Activated T-cell treated with anti-CD3 and anti-CD28 coated beads, Interleukin-2, amount 50 U/mL, for 72 hours (primary cell): ENCODE measurements around the gene COX8C. TPM values are rescaled to one million over a fixed set of nuclear protein-coding genes. Genes with fewer than 3 reads are reported as not detected.
"Not testable (repeated sequence)": the region's sequence is repeated elsewhere in the genome, so short reads cannot be mapped to it uniquely, and the experiment has no call there.

ENCODE experiments used
- ATAC-seq, 2 donors: fragments of 150-1000 bp; cut with Tn5 transposase; replicated peaks in 1 of 2; 2 replicates each; pipeline ENCODE4 v1.10.0; 2021; ENCODE audit warnings: moderate library complexity in 2 of 2, mild to moderate bottlenecking in 1 of 2
- DNase-seq, 2 donors: peaks; one replicate each; pipeline ENCODE4 v3.0.0; 2021 to 2022; ENCODE audit warnings: mixed read lengths in 1 of 2
- H3K27ac Mint-ChIP-seq: one replicate; pipeline ENCODE4 v1.8.0; 2022; ENCODE audit warnings: mild to moderate bottlenecking, moderate library complexity, mixed read lengths
- H3K27me3 Mint-ChIP-seq: one replicate; pipeline ENCODE4 v1.8.0; 2022; ENCODE audit warnings: low read depth, mixed read lengths
- H3K36me3 Mint-ChIP-seq, 2 donors: one replicate each; pipeline ENCODE4 v1.8.0; 2022; ENCODE audit warnings: mixed read lengths in 2 of 2, mild to moderate bottlenecking in 1 of 2; ENCODE audit not compliant: insufficient read depth in 2 of 2
- H3K4me1 Mint-ChIP-seq: one replicate; pipeline ENCODE4 v1.8.0; 2022; ENCODE audit warnings: low read depth, mixed read lengths
- H3K4me3 Mint-ChIP-seq, 2 donors: one replicate each; pipeline ENCODE4 v1.8.0; 2022; ENCODE audit warnings: mild to moderate bottlenecking in 2 of 2, mixed read lengths in 2 of 2, moderate library complexity in 2 of 2
- H3K9me3 Mint-ChIP-seq, 2 donors: one replicate each; pipeline ENCODE4 v1.8.0; 2022; ENCODE audit warnings: mixed read lengths in 2 of 2
- total RNA-seq, 2 donors: library from RNA; stranded (reverse); gene quantifications; one replicate each; pipeline ENCODE4 v1.2.3, GENCODE V29; 2022

Gene COX8C
- total RNA-seq, 2 donors from 2014 or later = 1.2 TPM; not detected in 1

- DNase-seq (no peak), ATAC-seq (no peak)
- Mint-ChIP-seq H3K27ac (no peak overlapping the region), H3K36me3 (peaks cover 0 to 2% of the 10 kb centered on the region in 2 donors), H3K4me1 (no peaks in the 10 kb centered on the region), H3K9me3 (peaks cover 0 to 2% of the 10 kb centered on the region in 2 donors), H3K4me3 (no peak overlapping the region), H3K27me3 (no peaks in the 10 kb centered on the region)
Observed at GRCh38 chr14:93348292-93348691, 1.3 kb downstream of the COX8C start.

- DNase-seq, H3K36me3 Mint-ChIP-seq, H3K4me1 Mint-ChIP-seq, H3K27ac Mint-ChIP-seq, ATAC-seq, H3K9me3 Mint-ChIP-seq, H3K27me3 Mint-ChIP-seq, H3K4me3 Mint-ChIP-seq: not testable (repeated sequence)
Observed at GRCh38 chr14:93354873-93355272, 7.9 kb downstream of the COX8C start.

- no peak for ATAC-seq
- no peak overlapping the region for H3K4me3 Mint-ChIP-seq
- peaks cover 0 to 1% of the 10 kb centered on the region in 2 donors for H3K9me3 Mint-ChIP-seq
Observed at GRCh38 chr14:93368996-93369712, 22.2 kb downstream of the COX8C start.

GRCh38 chr14:93369713-93370266 lies 22.8 kb downstream of the COX8C start:
- H3K27ac Mint-ChIP-seq = no peak overlapping the region
- DNase-seq (no peak), ATAC-seq (no peak)
- no peaks in the 10 kb centered on the region for H3K4me1 Mint-ChIP-seq
- H3K27me3 Mint-ChIP-seq = no peaks in the 10 kb centered on the region
- no peaks in the 10 kb centered on the region for H3K36me3 Mint-ChIP-seq
- H3K4me3 Mint-ChIP-seq = no peak overlapping the region
- H3K9me3 Mint-ChIP-seq = peaks cover 0 to 1% of the 10 kb centered on the region in 2 donors

More at GRCh38 chr14:93368996-93369712, 22.2 kb downstream of the COX8C start:
- Mint-ChIP-seq H3K27ac (no peak overlapping the region), H3K27me3 (no peaks in the 10 kb centered on the region), H3K36me3 (no peaks in the 10 kb centered on the region), H3K4me1 (no peaks in the 10 kb centered on the region)
- DNase-seq = no peak

- no peak overlapping the region for H3K4me3 Mint-ChIP-seq
- ATAC-seq (no peak), DNase-seq (no peak)
- no peaks in the 10 kb centered on the region for H3K4me1 Mint-ChIP-seq
- H3K27ac Mint-ChIP-seq = no peak overlapping the region
- H3K9me3 Mint-ChIP-seq = peaks cover 0 to 1% of the 10 kb centered on the region in 2 donors
- no peaks in the 10 kb centered on the region for H3K36me3 Mint-ChIP-seq
- peaks cover 12% of the 10 kb centered on the region for H3K27me3 Mint-ChIP-seq
Observed at GRCh38 chr14:93375673-93376156, 28.7 kb downstream of the COX8C start.

GRCh38 chr14:93379831-93380230 lies 32.8 kb downstream of the COX8C start:
- H3K36me3 Mint-ChIP-seq = peaks cover 0 to 3% of the 10 kb centered on the region in 2 donors
- peaks cover 32% of the 10 kb centered on the region for H3K27me3 Mint-ChIP-seq
- H3K9me3 Mint-ChIP-seq = peaks cover 3 to 5% of the 10 kb centered on the region in 2 donors
- no peaks in the 10 kb centered on the region for H3K4me1 Mint-ChIP-seq
- no peak for DNase-seq
- H3K27ac Mint-ChIP-seq = no peak overlapping the region
- no peak for ATAC-seq
- H3K4me3 Mint-ChIP-seq = no peak overlapping the region

- H3K9me3 Mint-ChIP-seq = peaks cover 3 to 5% of the 10 kb centered on the region in 2 donors
- H3K4me1 Mint-ChIP-seq = no peaks in the 10 kb centered on the region
- H3K4me3 Mint-ChIP-seq = no peak overlapping the region
- peaks cover 0 to 3% of the 10 kb centered on the region in 2 donors for H3K36me3 Mint-ChIP-seq
- DNase-seq = no peak
- no peak overlapping the region for H3K27ac Mint-ChIP-seq
- peaks cover 34% of the 10 kb centered on the region for H3K27me3 Mint-ChIP-seq
- no peak for ATAC-seq
Observed at GRCh38 chr14:93381644-93382043, 34.7 kb downstream of the COX8C start.

- DNase-seq, H3K4me3 Mint-ChIP-seq, H3K4me1 Mint-ChIP-seq, H3K9me3 Mint-ChIP-seq, H3K27ac Mint-ChIP-seq, H3K36me3 Mint-ChIP-seq, ATAC-seq: not testable (repeated sequence)
- peaks cover 43% of the 10 kb centered on the region for H3K27me3 Mint-ChIP-seq
Observed at GRCh38 chr14:93384256-93384655, 37.3 kb downstream of the COX8C start.

GRCh38 chr14:93395231-93395630 lies 48.2 kb downstream of the COX8C start:
- H3K4me1 Mint-ChIP-seq = no peaks in the 10 kb centered on the region
- H3K36me3 Mint-ChIP-seq = peaks cover 2 to 4% of the 10 kb centered on the region in 2 donors
- H3K27ac Mint-ChIP-seq = no peak overlapping the region
- H3K27me3 Mint-ChIP-seq = peaks cover 8% of the 10 kb centered on the region
- H3K4me3 Mint-ChIP-seq = no peak overlapping the region
- ATAC-seq (no peak), DNase-seq (no peak)
- peaks cover 6 to 7% of the 10 kb centered on the region in 2 donors for H3K9me3 Mint-ChIP-seq

- Mint-ChIP-seq H3K27me3 (peaks cover 8% of the 10 kb centered on the region), H3K36me3 (peaks cover 2 to 4% of the 10 kb centered on the region in 2 donors), H3K4me1 (no peaks in the 10 kb centered on the region), H3K27ac (no peak overlapping the region), H3K4me3 (no peak overlapping the region), H3K9me3 (peaks cover 6 to 7% of the 10 kb centered on the region in 2 donors)
- DNase-seq (no peak), ATAC-seq (no peak)
Observed at GRCh38 chr14:93396456-93396855, 49.5 kb downstream of the COX8C start.

Other genes with a start within 250 kb of the COX8C start
- gene ITPK1, start 231.3 kb upstream of the COX8C start, total RNA-seq = 10 to 100 TPM; 53.4 to 61.8 TPM
- 10 to 100 TPM; 21.1 to 27.5 TPM for gene MOAP1, start 162.3 kb upstream of the COX8C start, total RNA-seq
- 10 to 100 TPM; 12.9 to 15.4 TPM for gene LYSET, start 161.9 kb upstream of the COX8C start, total RNA-seq
- gene GON7, start 140.1 kb upstream of the COX8C start, total RNA-seq = 10 to 100 TPM; 22.3 to 27.8 TPM
- 10 to 100 TPM; 35.2 to 36.3 TPM for gene UBR7, start 139.9 kb upstream of the COX8C start, total RNA-seq
- 10 to 100 TPM; 11.0 to 12.5 TPM for gene BTBD7, start 14.1 kb upstream of the COX8C start, total RNA-seq
- under 1 TPM; 0.05 to 0.09 TPM for gene UNC79, start 83.8 kb downstream of the COX8C start, total RNA-seq